IMR-90 (cell line): ENCODE data around the gene METTL2B. TPM values are rescaled to one million over a fixed set of nuclear protein-coding genes. Genes with fewer than 3 reads are reported as not detected.

Experiments used
- ATAC-seq: fragments of 200-7000 bp; cut with Tn5 transposase; 2 replicates; pipeline ENCODE4 v1.9.1; 2020; ENCODE audit warnings: low read depth, mild to moderate bottlenecking, moderate library complexity
- BruUV-seq: library from RNA; stranded (reverse); fragments of 400-500 nt; replicated peaks from 2 replicates; lab custom pipeline; 2021; lab: Mats Ljungman, UMichigan
- CTCF ChIA-PET: fragments of 300-600 bp; formaldehyde crosslinking; extraction: SDS; loops from one replicate; lab custom pipeline; 2021; ENCODE audit warnings: antibody characterized with exemption; lab: Yijun Ruan, JAX
- POLR2A ChIA-PET: fragments of 300-600 bp; sonication (Branson Sonifier 250); formaldehyde crosslinking; loops from one replicate; lab custom pipeline; 2022; ENCODE audit warnings: antibody characterized with exemption; ENCODE audit not compliant: unreplicated experiment; lab: Charles Lee
- DNase-seq: peaks from one replicate; pipeline ENCODE4 v3.0.0; 2013
- H2AFZ ChIP-seq: replicated peaks from 2 replicates; pipeline ENCODE3; 2013; ENCODE audit warnings: low read length, mild to moderate bottlenecking; ENCODE audit not compliant: poor library complexity
- H2AK5ac ChIP-seq: 2 replicates; pipeline ENCODE4 v1.6.1; 2013; ENCODE audit warnings: low read depth, low read length, inconsistent platforms
- H2AK9ac ChIP-seq: replicated peaks from 2 replicates; pipeline ENCODE3; 2013; ENCODE audit warnings: mild to moderate bottlenecking, low read depth, low read length, moderate library complexity; ENCODE audit not compliant: poor library complexity
- H2BK120ac ChIP-seq: 2 replicates; pipeline ENCODE4 v1.6.1; 2013; ENCODE audit warnings: low read depth, low read length, inconsistent platforms
- H2BK15ac ChIP-seq: 3 replicates; pipeline ENCODE4 v1.6.1; 2013; ENCODE audit warnings: low read depth, low read length, inconsistent platforms
- H2BK20ac ChIP-seq: 2 replicates; pipeline ENCODE4 v1.6.1; 2013; ENCODE audit warnings: low read depth, mild to moderate bottlenecking, inconsistent platforms, low read length, moderate library complexity
- H2BK5ac ChIP-seq: 2 replicates; pipeline ENCODE4 v1.6.1; 2013; ENCODE audit warnings: mild to moderate bottlenecking, low read depth, low read length, inconsistent platforms; ENCODE audit not compliant: poor library complexity, severe bottlenecking
- H3K14ac ChIP-seq: replicated peaks from 2 replicates; pipeline ENCODE4 v1.6.1; 2013; ENCODE audit warnings: low read depth, low read length, inconsistent platforms
- H3K18ac ChIP-seq: 2 replicates; pipeline ENCODE4 v1.6.1; 2013; ENCODE audit warnings: low read depth, low read length, control low read depth
- H3K23ac ChIP-seq: 2 replicates; pipeline ENCODE4 v1.6.1; 2013; ENCODE audit warnings: low read depth, low read length, inconsistent platforms
- H3K27ac ChIP-seq: 2 replicates; pipeline ENCODE4 v1.5.1; 2013; ENCODE audit warnings: mild to moderate bottlenecking, control low read depth, low read length; ENCODE audit not compliant: insufficient read depth
- H3K27me3 ChIP-seq: 2 replicates; pipeline ENCODE4 v1.6.1; 2013; ENCODE audit warnings: low read length; ENCODE audit not compliant: control insufficient read depth, insufficient read depth
- H3K36me3 ChIP-seq: 2 replicates; pipeline ENCODE4 v1.6.1; 2013; ENCODE audit warnings: low read length, mixed read lengths; ENCODE audit not compliant: control insufficient read depth, insufficient read depth
- H3K4ac ChIP-seq: 2 replicates; pipeline ENCODE4 v1.6.1; 2013; ENCODE audit warnings: low read depth, low read length, inconsistent platforms
- H3K4me1 ChIP-seq: 2 replicates; pipeline ENCODE4 v1.6.1; 2013; ENCODE audit warnings: low read length, mixed read lengths; ENCODE audit not compliant: control insufficient read depth, insufficient read depth
- H3K4me2 ChIP-seq: 2 replicates; pipeline ENCODE4 v1.6.1; 2013; ENCODE audit warnings: low read depth, mild to moderate bottlenecking, control low read depth, low read length, moderate library complexity
- H3K4me3 ChIP-seq: 2 replicates; pipeline ENCODE4 v1.5.1; 2013; ENCODE audit warnings: low read depth, mild to moderate bottlenecking, control low read depth, low read length, moderate library complexity; ENCODE audit not compliant: insufficient read depth
- H3K56ac ChIP-seq: 2 replicates; pipeline ENCODE4 v1.6.1; 2013; ENCODE audit warnings: low read length, inconsistent platforms; ENCODE audit not compliant: insufficient read depth; ENCODE audit errors: extremely low read depth
- H3K79me1 ChIP-seq, 2 experiments: 2 replicates each; pipeline ENCODE4 v1.6.1; 2013; ENCODE audit warnings: low read length in 2 of 2, inconsistent platforms in 1 of 2, low read depth in 1 of 2
- H3K9ac ChIP-seq: 2 replicates; pipeline ENCODE4 v1.6.1; 2013; ENCODE audit warnings: low read depth, low read length, control low read depth
- H3K9me1 ChIP-seq: 2 replicates; pipeline ENCODE4 v1.6.1; 2013; ENCODE audit warnings: low read length, inconsistent platforms; ENCODE audit not compliant: insufficient read depth
- H3K9me3 ChIP-seq: 2 replicates; pipeline ENCODE4 v1.6.1; 2013; ENCODE audit warnings: low read length; ENCODE audit not compliant: control insufficient read depth, insufficient read depth
- H4K20me1 ChIP-seq: 2 replicates; pipeline ENCODE4 v1.6.1; 2013; ENCODE audit warnings: low read length, inconsistent platforms; ENCODE audit not compliant: insufficient read depth
- H4K5ac ChIP-seq: 2 replicates; pipeline ENCODE4 v1.6.1; 2013; ENCODE audit warnings: mild to moderate bottlenecking, low read depth, low read length, control low read depth
- H4K8ac ChIP-seq, 2 experiments: 2 replicates each; pipeline ENCODE4 v1.6.1; 2013; ENCODE audit warnings: low read depth in 2 of 2, low read length in 2 of 2, control low read depth in 1 of 2, inconsistent platforms in 1 of 2
- H4K91ac ChIP-seq: 2 replicates; pipeline ENCODE4 v1.6.1; 2013; ENCODE audit warnings: low read depth, low read length, inconsistent platforms; ENCODE audit not compliant: insufficient read depth
- MAFK ChIP-seq: IDR thresholded peaks from 2 replicates; pipeline ENCODE4 v1.6.1; 2012; ENCODE audit warnings: low read depth, low read length, improper control_type of control experiment
- MXI1 ChIP-seq: IDR thresholded peaks from 2 replicates; pipeline ENCODE4 v1.6.1; 2012; ENCODE audit warnings: low read depth, mild to moderate bottlenecking, low read length, moderate library complexity, borderline replicate concordance
- WGBS, 2 experiments: methylation state at CpG; one replicate each; pipeline versions ENCODE4 v1.1.5 to v1.1.7; 2013; ENCODE audit warnings: missing lambda C conversion rate in 2 of 2; ENCODE audit not compliant: insufficient read length in 1 of 2; ENCODE audit errors: extremely low coverage in 2 of 2; 5-methylcytosine and 5-hydroxymethylcytosine counted together
- dilution Hi-C: fragments of 300-500 bp; cut with HindIII; formaldehyde crosslinking; loops from one replicate; pipeline ENCODE4 v1.14.3; 2018; ENCODE audit warnings: low sequenced_read_pairs; ENCODE audit not compliant: unreplicated experiment
- in situ Hi-C: fragments of 300-500 bp; cut with MboI; formaldehyde crosslinking; loops from 3 replicates; pipeline ENCODE4 v1.14.3; 2019; ENCODE audit warnings: low sequenced_read_pairs, inconsistent platforms, mixed read lengths
- intact Hi-C: fragments of 100-400 bp; cut with micrococcal nuclease; formaldehyde crosslinking; loops from 2 replicates; pipeline ENCODE4 v1.10.0; 2022
- polyA plus RNA-seq, 3 experiments: library from polyadenylated mRNA; depleted of rRNA; stranded (reverse); fragments of >200 nt; gene quantifications; 2 replicates each; pipeline ENCODE4 v1.2.3, GENCODE V29; 2012; ENCODE audit warnings: low replicate concordance in 1 of 3
- total RNA-seq: library from RNA; depleted of rRNA; stranded (reverse); fragments of >200 nt; gene quantifications from 2 replicates; pipeline ENCODE4 v1.2.3, GENCODE V29; 2012
- TF ChIP-seq, protein P1 (sequence below): fragments of 150-350 bp; IDR thresholded peaks from 2 replicates; pipeline ENCODE4 v1.6.1; 2016; ENCODE audit warnings: low read depth, mild to moderate bottlenecking, low read length, moderate library complexity, borderline replicate concordance
- TF ChIP-seq, protein P2 (sequence below): fragments of 150-350 bp; IDR thresholded peaks from 2 replicates; pipeline ENCODE4 v1.6.1; 2017; ENCODE audit warnings: mild to moderate bottlenecking, antibody characterized with exemption, low read length, low read depth

Gene METTL2B
- total and polyA plus RNA-seq, 2 of the 4 experiments (the other 2 are of a cell fraction), result 18.0 to 34.2 TPM

DNA sequence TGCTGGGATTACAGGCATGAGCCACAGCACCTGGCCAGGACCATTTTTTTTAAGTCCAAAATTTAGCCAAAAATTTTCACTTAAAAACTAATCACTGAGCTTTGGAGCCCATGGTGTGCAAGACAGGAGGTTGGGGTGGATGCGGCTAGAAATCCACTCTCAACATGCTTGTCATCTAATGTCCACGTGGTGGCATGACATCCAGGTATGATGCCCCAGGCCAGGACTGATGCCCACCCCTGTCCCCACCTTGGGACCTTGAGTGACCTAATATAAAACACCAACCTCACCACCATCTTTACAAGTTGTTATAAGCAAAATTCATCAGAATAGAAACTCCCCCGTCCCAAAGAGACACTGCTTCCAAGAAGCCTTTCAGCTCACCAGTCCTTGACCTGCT is 46.3 kb upstream of the METTL2B start:
- H3K27ac ChIP-seq, result no peak overlapping the region
- H2BK120ac ChIP-seq, result no peak overlapping the region
- peaks cover 21% of the 10 kb centered on the region for H3K27me3 ChIP-seq
- H3K23ac ChIP-seq, result no peak overlapping the region
- no peak overlapping the region for H4K91ac ChIP-seq
- no peak overlapping the region for H3K14ac ChIP-seq
- H3K79me1 ChIP-seq, result no peaks in the 10 kb centered on the region
- 50% methylated on average over 2 of the region's 3 CpGs; no CpG with 5 or more reads in 1 of the 2 experiments for WGBS, 2 experiments
- CTCF ChIA-PET, result no interaction called here
- H2AFZ ChIP-seq, result no peak overlapping the region
- no peak overlapping the region for H2BK15ac ChIP-seq
- H4K8ac ChIP-seq, result no peak overlapping the region
- H4K20me1 ChIP-seq, result no peaks in the 10 kb centered on the region
- no peak overlapping the region for H2AK5ac ChIP-seq
- BruUV-seq, result no TSS peak
- in situ Hi-C loops, result no loop called here
- no peak overlapping the region for H3K9ac ChIP-seq
- no peak overlapping the region for H3K4ac ChIP-seq
- TF ChIP-seq, protein P1, sequence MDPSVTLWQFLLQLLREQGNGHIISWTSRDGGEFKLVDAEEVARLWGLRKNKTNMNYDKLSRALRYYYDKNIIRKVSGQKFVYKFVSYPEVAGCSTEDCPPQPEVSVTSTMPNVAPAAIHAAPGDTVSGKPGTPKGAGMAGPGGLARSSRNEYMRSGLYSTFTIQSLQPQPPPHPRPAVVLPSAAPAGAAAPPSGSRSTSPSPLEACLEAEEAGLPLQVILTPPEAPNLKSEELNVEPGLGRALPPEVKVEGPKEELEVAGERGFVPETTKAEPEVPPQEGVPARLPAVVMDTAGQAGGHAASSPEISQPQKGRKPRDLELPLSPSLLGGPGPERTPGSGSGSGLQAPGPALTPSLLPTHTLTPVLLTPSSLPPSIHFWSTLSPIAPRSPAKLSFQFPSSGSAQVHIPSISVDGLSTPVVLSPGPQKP, result no peak
- TF ChIP-seq, protein P2, sequence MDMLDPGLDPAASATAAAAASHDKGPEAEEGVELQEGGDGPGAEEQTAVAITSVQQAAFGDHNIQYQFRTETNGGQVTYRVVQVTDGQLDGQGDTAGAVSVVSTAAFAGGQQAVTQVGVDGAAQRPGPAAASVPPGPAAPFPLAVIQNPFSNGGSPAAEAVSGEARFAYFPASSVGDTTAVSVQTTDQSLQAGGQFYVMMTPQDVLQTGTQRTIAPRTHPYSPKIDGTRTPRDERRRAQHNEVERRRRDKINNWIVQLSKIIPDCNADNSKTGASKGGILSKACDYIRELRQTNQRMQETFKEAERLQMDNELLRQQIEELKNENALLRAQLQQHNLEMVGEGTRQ, result no peak
- TF ChIP-seq MAFK, result no peak
- no peak for TF ChIP-seq MXI1
- no peak overlapping the region for H4K5ac ChIP-seq
- H3K4me3 ChIP-seq, result no peak overlapping the region
- intact Hi-C loops, result no loop called here
- H3K9me1 ChIP-seq, result no peaks in the 10 kb centered on the region
- no peak overlapping the region for H3K18ac ChIP-seq
- H3K9me3 ChIP-seq, result no peaks in the 10 kb centered on the region
- no peak overlapping the region for H2AK9ac ChIP-seq
- H3K56ac ChIP-seq, result no peak overlapping the region
- no peaks in the 10 kb centered on the region for H3K36me3 ChIP-seq
- no peak overlapping the region for H2BK5ac ChIP-seq
- POLR2A ChIA-PET, result no interaction called here
- H3K4me1 ChIP-seq, result no peaks in the 10 kb centered on the region
- no peak for ATAC-seq
- H3K4me2 ChIP-seq, result no peak overlapping the region
- no peak for DNase-seq
- dilution Hi-C loops, result no loop called here
- no peak overlapping the region for H2BK20ac ChIP-seq
